SK-N-SH treated with all-trans-retinoic acid at 6 μM for 48 hours (cell line): ENCODE data around the gene SNAPC5.

Source experiments
- ATAC-seq: fragments of 200-7000 bp; cut with Tn5 transposase; 3 replicates; pipeline ENCODE4 v1.9.1; 2020; ENCODE audit warnings: mild to moderate bottlenecking, moderate library complexity
- ARNTL ChIP-seq: fragments of 450-650 bp; formaldehyde crosslinking; IDR thresholded peaks from 2 replicates; pipeline ENCODE4 v1.5.0; 2020; ENCODE audit warnings: low read depth, mild to moderate bottlenecking, moderate library complexity, borderline replicate concordance
- BACH2 ChIP-seq: fragments of 250-450 bp; sonication (Bioruptor Pico); IDR thresholded peaks from 2 replicates; pipeline ENCODE4 v1.9.0; 2021; ENCODE audit warnings: mild to moderate bottlenecking, borderline replicate concordance
- CSDC2 ChIP-seq: fragments of 250-450 bp; sonication (Bioruptor Pico); IDR thresholded peaks from 2 replicates; pipeline ENCODE4 v1.5.0; 2020; ENCODE audit warnings: mild to moderate bottlenecking, moderate library complexity
- ESRRG ChIP-seq: fragments of 250-450 bp; sonication (Bioruptor Pico); IDR thresholded peaks from 2 replicates; pipeline ENCODE4 v1.6.1; 2021; ENCODE audit warnings: mild to moderate bottlenecking
- GLIS3 ChIP-seq: fragments of 250-450 bp; sonication (Bioruptor Pico); IDR thresholded peaks from 2 replicates; pipeline ENCODE4 v1.5.0; 2020; ENCODE audit warnings: mild to moderate bottlenecking, moderate library complexity
- ISL1 ChIP-seq: fragments of 250-450 bp; sonication (Bioruptor Pico); IDR thresholded peaks from 2 replicates; pipeline ENCODE4 v2.1.2; 2022; ENCODE audit warnings: mild to moderate bottlenecking, moderate library complexity
- RARB ChIP-seq: fragments of 250-450 bp; sonication (Bioruptor Pico); IDR thresholded peaks from 2 replicates; pipeline ENCODE4 v1.8.0; 2021; ENCODE audit warnings: mild to moderate bottlenecking, moderate library complexity
- SNAI2 ChIP-seq: fragments of 250-450 bp; sonication (Bioruptor Pico); IDR thresholded peaks from 2 replicates; pipeline ENCODE4 v1.5.0; 2020; ENCODE audit warnings: mild to moderate bottlenecking, moderate library complexity
- TOX ChIP-seq: fragments of 250-450 bp; sonication (Bioruptor Pico); IDR thresholded peaks from 2 replicates; pipeline ENCODE4 v1.8.0; 2021; ENCODE audit warnings: mild to moderate bottlenecking, moderate library complexity, borderline replicate concordance
- ZFP3 ChIP-seq: fragments of 250-450 bp; sonication (Bioruptor Pico); IDR thresholded peaks from 2 replicates; pipeline ENCODE4 v1.5.0; 2020; ENCODE audit warnings: mild to moderate bottlenecking, moderate library complexity
- ZNF565 ChIP-seq: fragments of 450-650 bp; formaldehyde crosslinking; conservative IDR thresholded peaks from 2 replicates; pipeline ENCODE4 v1.5.0; 2020; ENCODE audit warnings: low read depth, mild to moderate bottlenecking, moderate library complexity
- ZNF70 ChIP-seq: fragments of 450-650 bp; formaldehyde crosslinking; IDR thresholded peaks from 2 replicates; pipeline ENCODE4 v1.5.0; 2020; ENCODE audit warnings: mild to moderate bottlenecking, moderate library complexity
- TF ChIP-seq, protein P1 (sequence below): fragments of 250-450 bp; sonication (Bioruptor Pico); IDR thresholded peaks from 2 replicates; pipeline ENCODE4 v1.5.1; 2020; ENCODE audit warnings: low read depth, mild to moderate bottlenecking, moderate library complexity
- TF ChIP-seq, protein P2 (sequence below): fragments of 250-450 bp; sonication (Bioruptor Pico); IDR thresholded peaks from 2 replicates; pipeline ENCODE4 v1.5.1; 2021; ENCODE audit warnings: mild to moderate bottlenecking, moderate library complexity
- TF ChIP-seq, protein P3 (sequence below): fragments of 250-450 bp; sonication (Bioruptor Pico); IDR thresholded peaks from 2 replicates; pipeline ENCODE4 v1.8.0; 2020; ENCODE audit warnings: mild to moderate bottlenecking, moderate library complexity, borderline replicate concordance

SNAPC5 gene

DNA sequence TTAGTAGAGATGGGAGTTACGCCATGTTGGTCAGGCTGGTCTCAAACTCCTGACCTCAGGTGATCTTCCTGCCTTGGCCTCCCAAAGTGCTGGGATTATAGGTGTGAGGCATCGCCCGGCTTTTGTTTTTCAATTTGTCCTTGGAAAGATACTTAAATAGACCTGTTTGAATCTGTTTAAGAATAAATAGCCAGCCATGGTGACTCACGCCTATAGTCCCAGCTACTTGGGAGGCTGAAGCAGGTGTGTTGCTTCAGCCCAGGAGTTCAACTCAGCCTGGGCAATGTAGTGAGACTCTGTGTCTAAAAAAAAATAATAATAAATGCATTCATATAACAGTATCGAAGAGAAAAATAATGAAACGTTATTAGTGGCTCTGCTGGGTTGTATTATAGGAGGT lies 17.3 kb downstream of the SNAPC5 start:
- no peak for ATAC-seq
- TF ChIP-seq SNAI2 (CRISPR knock-in tag) (no peak), GLIS3 (CRISPR knock-in tag) (no peak)
- TF ChIP-seq, protein P1, sequence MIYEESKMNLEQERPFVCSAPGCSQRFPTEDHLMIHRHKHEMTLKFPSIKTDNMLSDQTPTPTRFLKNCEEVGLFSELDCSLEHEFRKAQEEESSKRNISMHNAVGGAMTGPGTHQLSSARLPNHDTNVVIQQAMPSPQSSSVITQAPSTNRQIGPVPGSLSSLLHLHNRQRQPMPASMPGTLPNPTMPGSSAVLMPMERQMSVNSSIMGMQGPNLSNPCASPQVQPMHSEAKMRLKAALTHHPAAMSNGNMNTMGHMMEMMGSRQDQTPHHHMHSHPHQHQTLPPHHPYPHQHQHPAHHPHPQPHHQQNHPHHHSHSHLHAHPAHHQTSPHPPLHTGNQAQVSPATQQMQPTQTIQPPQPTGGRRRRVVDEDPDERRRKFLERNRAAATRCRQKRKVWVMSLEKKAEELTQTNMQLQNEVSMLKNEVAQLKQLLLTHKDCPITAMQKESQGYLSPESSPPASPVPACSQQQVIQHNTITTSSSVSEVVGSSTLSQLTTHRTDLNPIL (CRISPR knock-in tag), result no peak
- TF ChIP-seq, all 23 proteins: peak for 0

DNA sequence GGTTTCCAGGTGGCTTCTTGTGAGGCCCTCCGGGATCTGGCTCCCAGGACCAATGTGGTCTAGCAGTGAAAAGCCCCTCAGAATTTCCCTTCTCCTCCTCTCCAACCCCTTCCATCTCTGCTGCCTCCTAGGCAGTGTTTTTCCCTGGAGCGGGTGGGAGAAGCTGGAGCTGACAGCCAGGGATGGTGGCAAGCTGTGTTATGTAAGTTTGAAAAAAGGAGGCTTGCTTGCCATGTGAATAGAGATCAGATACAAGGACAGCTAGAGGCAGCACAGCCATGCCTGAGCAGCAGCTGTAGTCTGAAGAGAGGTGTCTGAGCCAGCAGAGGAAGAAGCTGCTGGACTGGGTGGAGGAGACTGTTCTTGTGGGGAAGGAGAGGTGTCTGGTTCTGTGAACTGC lies 20.6 kb downstream of the SNAPC5 start:
- ATAC-seq, result no peak
- TF ChIP-seq ZNF565 (CRISPR knock-in tag), result no peak
- TF ChIP-seq, all 23 proteins: peak for 0

DNA sequence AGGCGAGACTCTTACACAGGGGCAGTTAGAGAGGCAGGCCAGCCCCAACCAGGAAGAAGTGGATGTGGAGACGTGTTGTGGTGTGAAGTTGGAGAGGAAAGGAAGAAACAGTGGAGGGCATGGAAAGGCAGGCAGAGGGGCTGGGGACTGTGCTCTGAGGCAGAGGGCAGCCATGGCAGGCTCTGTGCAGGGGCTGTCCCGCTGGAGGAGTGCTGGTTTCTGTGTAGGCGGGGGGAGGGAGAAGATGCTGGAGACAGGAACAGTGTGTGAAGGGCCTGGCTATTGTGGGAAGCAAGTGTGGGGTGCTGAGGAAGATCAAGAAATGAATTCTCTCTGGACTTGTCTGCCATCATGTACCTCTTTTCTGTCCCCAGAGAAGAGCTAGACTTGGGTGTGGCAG lies 21.0 kb downstream of the SNAPC5 start:
- no peak for TF ChIP-seq CSDC2 (CRISPR knock-in tag)
- TF ChIP-seq TOX, result no peak
- TF ChIP-seq, protein P2, sequence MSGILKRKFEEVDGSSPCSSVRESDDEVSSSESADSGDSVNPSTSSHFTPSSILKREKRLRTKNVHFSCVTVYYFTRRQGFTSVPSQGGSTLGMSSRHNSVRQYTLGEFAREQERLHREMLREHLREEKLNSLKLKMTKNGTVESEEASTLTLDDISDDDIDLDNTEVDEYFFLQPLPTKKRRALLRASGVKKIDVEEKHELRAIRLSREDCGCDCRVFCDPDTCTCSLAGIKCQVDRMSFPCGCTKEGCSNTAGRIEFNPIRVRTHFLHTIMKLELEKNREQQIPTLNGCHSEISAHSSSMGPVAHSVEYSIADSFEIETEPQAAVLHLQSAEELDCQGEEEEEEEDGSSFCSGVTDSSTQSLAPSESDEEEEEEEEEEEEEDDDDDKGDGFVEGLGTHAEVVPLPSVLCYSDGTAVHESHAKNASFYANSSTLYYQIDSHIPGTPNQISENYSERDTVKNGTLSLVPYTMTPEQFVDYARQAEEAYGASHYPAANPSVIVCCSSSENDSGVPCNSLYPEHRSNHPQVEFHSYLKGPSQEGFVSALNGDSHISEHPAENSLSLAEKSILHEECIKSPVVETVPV (CRISPR knock-in tag), result no peak
- TF ChIP-seq, protein P3, sequence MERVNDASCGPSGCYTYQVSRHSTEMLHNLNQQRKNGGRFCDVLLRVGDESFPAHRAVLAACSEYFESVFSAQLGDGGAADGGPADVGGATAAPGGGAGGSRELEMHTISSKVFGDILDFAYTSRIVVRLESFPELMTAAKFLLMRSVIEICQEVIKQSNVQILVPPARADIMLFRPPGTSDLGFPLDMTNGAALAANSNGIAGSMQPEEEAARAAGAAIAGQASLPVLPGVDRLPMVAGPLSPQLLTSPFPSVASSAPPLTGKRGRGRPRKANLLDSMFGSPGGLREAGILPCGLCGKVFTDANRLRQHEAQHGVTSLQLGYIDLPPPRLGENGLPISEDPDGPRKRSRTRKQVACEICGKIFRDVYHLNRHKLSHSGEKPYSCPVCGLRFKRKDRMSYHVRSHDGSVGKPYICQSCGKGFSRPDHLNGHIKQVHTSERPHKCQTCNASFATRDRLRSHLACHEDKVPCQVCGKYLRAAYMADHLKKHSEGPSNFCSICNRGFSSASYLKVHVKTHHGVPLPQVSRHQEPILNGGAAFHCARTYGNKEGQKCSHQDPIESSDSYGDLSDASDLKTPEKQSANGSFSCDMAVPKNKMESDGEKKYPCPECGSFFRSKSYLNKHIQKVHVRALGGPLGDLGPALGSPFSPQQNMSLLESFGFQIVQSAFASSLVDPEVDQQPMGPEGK (CRISPR knock-in tag), result no peak
- TF ChIP-seq, protein P1 (CRISPR knock-in tag), result no peak
- TF ChIP-seq ARNTL, result no peak
- no peak for TF ChIP-seq SNAI2 (CRISPR knock-in tag)
- no peak for TF ChIP-seq ZNF565 (CRISPR knock-in tag)
- TF ChIP-seq GLIS3 (CRISPR knock-in tag), result no peak
- TF ChIP-seq ZNF70 (CRISPR knock-in tag), result no peak
- ATAC-seq, result no peak

DNA sequence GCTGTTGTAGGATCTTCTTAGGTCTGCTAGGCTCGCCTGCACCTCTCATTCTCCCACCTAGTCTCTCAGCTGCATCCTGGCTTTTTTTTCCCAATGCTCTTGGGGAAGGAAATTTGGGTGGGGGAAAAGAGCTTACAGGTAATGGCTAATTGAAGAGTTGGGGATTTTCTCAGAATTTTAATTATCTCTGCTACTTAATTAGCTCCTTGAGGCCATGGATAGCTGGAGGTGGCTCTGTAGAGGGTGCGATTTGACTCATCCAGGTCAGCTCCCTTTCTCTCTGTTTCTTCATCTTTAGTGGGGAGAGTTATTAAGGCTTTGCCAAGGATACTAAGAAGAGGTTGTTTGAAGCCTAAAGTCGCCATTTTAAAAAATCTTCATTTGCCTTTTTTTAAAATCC lies 22.6 kb downstream of the SNAPC5 start:
- TF ChIP-seq ISL1 (no peak), BACH2 (CRISPR knock-in tag) (no peak), ARNTL (no peak), SNAI2 (CRISPR knock-in tag) (no peak), TOX (no peak)
- TF ChIP-seq, protein P2 (CRISPR knock-in tag), result no peak
- no peak for ATAC-seq

DNA sequence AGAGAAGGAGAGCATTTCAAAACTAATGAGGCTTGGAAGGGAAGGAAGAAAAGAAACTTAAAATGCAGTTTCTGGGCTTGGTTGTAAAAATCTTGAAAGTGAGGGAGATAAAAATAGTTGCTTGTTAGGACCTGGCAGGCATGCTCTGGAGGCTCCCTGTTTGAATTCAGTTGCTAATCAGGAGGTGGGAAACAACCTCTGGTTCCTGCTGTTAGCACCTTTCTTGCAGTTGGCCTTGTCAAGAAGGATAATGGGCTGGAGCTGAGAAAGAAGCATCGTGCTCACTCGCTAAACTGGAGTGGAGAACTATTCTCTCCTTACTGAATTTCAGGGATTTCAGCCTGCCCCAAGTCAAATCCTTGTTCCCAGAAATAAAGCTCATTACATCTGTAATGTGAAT lies 23.4 kb downstream of the SNAPC5 start:
- no peak for ATAC-seq
- TF ChIP-seq, protein P2 (CRISPR knock-in tag), result no peak
- no peak for TF ChIP-seq ESRRG (CRISPR knock-in tag)
- TF ChIP-seq ZFP3 (CRISPR knock-in tag), result no peak
- no peak for TF ChIP-seq ARNTL
- no peak for TF ChIP-seq TOX
- TF ChIP-seq RARB (CRISPR knock-in tag), result no peak
- TF ChIP-seq, protein P1 (CRISPR knock-in tag), result no peak
